Measurements from ENCODE around the gene RSPO3. TPM values are rescaled to one million over a fixed set of nuclear protein-coding genes. Genes with fewer than 3 reads are reported as not detected.

RSPO3 gene
- polyA plus RNA-seq, 2 of the 4 experiments (the other 2 are of a cell fraction) = 32.4 to 128 TPM

DNA sequence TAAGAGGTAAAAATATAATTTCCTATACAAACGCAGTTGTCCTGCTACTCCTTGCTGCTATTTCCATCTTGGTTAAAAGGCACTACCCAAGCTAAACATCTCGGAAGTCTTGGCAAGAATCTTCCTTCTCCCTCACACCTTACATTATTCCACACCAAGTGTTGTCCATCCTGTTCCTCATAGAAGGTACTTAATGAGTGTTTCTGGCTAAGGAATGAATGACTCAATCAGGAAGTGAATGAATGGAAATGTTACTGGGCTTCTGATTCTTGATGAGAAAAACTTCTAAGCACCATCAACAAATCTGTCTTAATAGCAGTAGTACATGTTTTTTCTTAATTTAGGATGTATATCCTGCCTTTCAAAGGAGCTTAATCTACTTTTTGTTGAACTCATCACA, 40.6 kb upstream of the RSPO3 start:
- Histone ChIP-seq H3K9me3 (no peaks in the 10 kb centered on the region), H3K4me3 (no peak overlapping the region), H3K27ac (no peak overlapping the region), H3K4me2 (no peak overlapping the region), H3K4me1 (peaks cover 6% of the 10 kb centered on the region; the same call in 1 of the 3 replicates)
- POLR2A ChIA-PET = no interaction called here
- ATAC-seq (no peak), DNase-seq (ENCODE audit: low read depth in 1 of 2, low spot score in 1 of 2) (no peak), FAIRE-seq (no peak)
- CTCF ChIA-PET = no interaction called here
- WGBS (ENCODE audit: missing lambda C conversion rate) = 90% methylated on average over 2 of the region's 2 CpGs
- no peak for TF ChIP-seq PHF8 (IDR thresholded peaks at IDR 0.05; ENCODE audit: borderline replicate concordance, low read depth)
- TF ChIP-seq CHD2 (IDR thresholded peaks at IDR 0.05; ENCODE audit: low read length, partially characterized antibody) = no peak
- no peak for TF ChIP-seq ELK1 (IDR thresholded peaks at IDR 0.05; ENCODE audit: low read depth, low read length)
- no peak for TF ChIP-seq GATA3 (IDR thresholded peaks at IDR 0.05; ENCODE audit: borderline replicate concordance)
- TF ChIP-seq POLR2AphosphoS2 (conservative IDR thresholded peaks at IDR 0.05; ENCODE audit: low read length) = no peak
- no peak for TF ChIP-seq BCL3 (IDR thresholded peaks at IDR 0.05)
- TF ChIP-seq HOXB13 (CRISPR knock-in tag; IDR thresholded peaks at IDR 0.05; ENCODE audit: low read depth) = no peak
- TF ChIP-seq NPAS2 (CRISPR knock-in tag; IDR thresholded peaks at IDR 0.05; ENCODE audit: borderline replicate concordance) = no peak
- TF ChIP-seq RARB (CRISPR knock-in tag; IDR thresholded peaks at IDR 0.05) = no peak
- no peak for TF ChIP-seq MAZ (IDR thresholded peaks at IDR 0.05; ENCODE audit: borderline replicate concordance, low read depth, low read length)
- no peak for TF ChIP-seq ZFP36 (IDR thresholded peaks at IDR 0.05; ENCODE audit: borderline replicate concordance, partially characterized antibody)
- TF ChIP-seq, protein P1, sequence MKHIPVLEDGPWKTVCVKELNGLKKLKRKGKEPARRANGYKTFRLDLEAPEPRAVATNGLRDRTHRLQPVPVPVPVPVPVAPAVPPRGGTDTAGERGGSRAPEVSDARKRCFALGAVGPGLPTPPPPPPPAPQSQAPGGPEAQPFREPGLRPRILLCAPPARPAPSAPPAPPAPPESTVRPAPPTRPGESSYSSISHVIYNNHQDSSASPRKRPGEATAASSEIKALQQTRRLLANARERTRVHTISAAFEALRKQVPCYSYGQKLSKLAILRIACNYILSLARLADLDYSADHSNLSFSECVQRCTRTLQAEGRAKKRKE (CRISPR knock-in tag; IDR thresholded peaks at IDR 0.05; ENCODE audit: low read depth) = no peak
- no peak for TF ChIP-seq NFE2L2 (conservative IDR thresholded peaks at IDR 0.05; ENCODE audit: low read length)
- no peak for TF ChIP-seq ZC3H11A (IDR thresholded peaks at IDR 0.05)
- TF ChIP-seq SMC3 (IDR thresholded peaks at IDR 0.05) = no peak
- no peak for TF ChIP-seq TP53 (CRISPR knock-in tag; IDR thresholded peaks at IDR 0.05)

DNA sequence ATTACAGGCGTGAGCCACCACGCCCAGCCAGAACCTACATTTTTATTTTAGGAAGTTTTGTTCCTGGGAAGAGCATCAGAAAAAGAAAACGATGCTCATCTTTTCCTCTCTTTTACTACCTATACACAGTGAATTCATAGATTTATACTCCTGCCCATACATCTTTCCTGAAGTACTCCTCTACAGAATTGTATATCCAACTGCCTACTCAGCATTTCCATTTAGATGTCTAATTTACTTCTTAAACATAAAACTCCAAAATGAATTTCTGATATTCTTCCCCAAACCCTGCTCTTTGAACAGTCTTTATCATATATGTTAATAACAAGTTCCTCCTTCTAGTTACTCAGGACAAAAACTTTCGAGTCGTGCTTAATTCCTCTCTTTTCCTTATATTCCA, 39.8 kb upstream of the RSPO3 start:
- ATAC-seq = no peak
- DNase-seq (ENCODE audit: low read depth in 1 of 2, low spot score in 1 of 2) = no peak
- CTCF ChIA-PET = no interaction called here
- 94% methylated on average over 5 of the region's 5 CpGs for WGBS (ENCODE audit: missing lambda C conversion rate)
- TF ChIP-seq GATA3 (IDR thresholded peaks at IDR 0.05; ENCODE audit: borderline replicate concordance) = no peak
- TF ChIP-seq MAFK (IDR thresholded peaks at IDR 0.05; ENCODE audit: partially characterized antibody) = peak; percentile 50
- Histone ChIP-seq H3K4me2 (no peak overlapping the region), H3K4me3 (no peak overlapping the region), H3K4me1 (peaks cover under 1% of the 10 kb centered on the region; the same call in 1 of the 3 replicates), H3K9me3 (no peaks in the 10 kb centered on the region), H3K27ac (no peak overlapping the region)
- no peak for FAIRE-seq
- POLR2A ChIA-PET = no interaction called here

DNA sequence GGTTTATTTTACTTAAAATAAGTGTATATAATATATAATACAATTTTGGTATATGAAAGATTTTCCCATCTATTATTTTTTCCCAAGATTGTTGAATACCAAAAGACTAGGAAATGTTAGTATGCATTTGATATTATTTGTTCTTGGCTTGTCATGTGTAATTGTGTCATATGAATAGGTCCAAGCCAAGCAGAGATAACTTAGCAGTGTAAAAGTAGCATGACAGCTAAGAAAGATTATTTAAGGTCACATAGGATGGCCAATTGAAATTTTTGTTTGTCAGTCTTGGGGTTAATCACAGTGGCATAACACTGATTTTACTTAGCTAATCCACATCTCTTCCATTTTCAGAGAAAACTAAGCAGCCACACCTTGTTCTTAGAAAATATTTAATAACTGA, 38.8 kb upstream of the RSPO3 start:
- Histone ChIP-seq H3K9me3 (no peaks in the 10 kb centered on the region), H3K4me2 (no peak overlapping the region), H3K27ac (no peak overlapping the region), H3K4me1 (no peaks in the 10 kb centered on the region), H3K4me3 (no peak overlapping the region)
- no peak for ATAC-seq
- no peak for DNase-seq (ENCODE audit: low read depth in 1 of 2, low spot score in 1 of 2)
- no peak for FAIRE-seq
- POLR2A ChIA-PET = no interaction called here
- CTCF ChIA-PET = no interaction called here
- TF ChIP-seq PHF8 (IDR thresholded peaks at IDR 0.05; ENCODE audit: borderline replicate concordance, low read depth) (no peak), HOXA7 (CRISPR knock-in tag; IDR thresholded peaks at IDR 0.05) (no peak), RARB (CRISPR knock-in tag; IDR thresholded peaks at IDR 0.05) (no peak), HEYL (CRISPR knock-in tag; IDR thresholded peaks at IDR 0.05) (no peak), MYC (IDR thresholded peaks at IDR 0.05; ENCODE audit: borderline replicate concordance, low read length) (no peak), KDM5A (IDR thresholded peaks at IDR 0.05) (no peak), RFX5 (IDR thresholded peaks at IDR 0.05) (no peak), PBX3 (IDR thresholded peaks at IDR 0.05) (no peak), MAZ (IDR thresholded peaks at IDR 0.05; ENCODE audit: borderline replicate concordance, low read depth, low read length) (no peak), CEBPB (IDR thresholded peaks at IDR 0.05) (no peak), CHD4 (IDR thresholded peaks at IDR 0.05; ENCODE audit: borderline replicate concordance) (no peak), CBX2 (IDR thresholded peaks at IDR 0.05; ENCODE audit: borderline replicate concordance, low read depth) (no peak), HDAC2 (IDR thresholded peaks at IDR 0.05) (no peak), FOSB (CRISPR knock-in tag; IDR thresholded peaks at IDR 0.05) (no peak)
- TF ChIP-seq, protein P2, sequence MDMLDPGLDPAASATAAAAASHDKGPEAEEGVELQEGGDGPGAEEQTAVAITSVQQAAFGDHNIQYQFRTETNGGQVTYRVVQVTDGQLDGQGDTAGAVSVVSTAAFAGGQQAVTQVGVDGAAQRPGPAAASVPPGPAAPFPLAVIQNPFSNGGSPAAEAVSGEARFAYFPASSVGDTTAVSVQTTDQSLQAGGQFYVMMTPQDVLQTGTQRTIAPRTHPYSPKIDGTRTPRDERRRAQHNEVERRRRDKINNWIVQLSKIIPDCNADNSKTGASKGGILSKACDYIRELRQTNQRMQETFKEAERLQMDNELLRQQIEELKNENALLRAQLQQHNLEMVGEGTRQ (IDR thresholded peaks at IDR 0.05) = no peak
- TF ChIP-seq, protein P1 (CRISPR knock-in tag; IDR thresholded peaks at IDR 0.05; ENCODE audit: low read depth) = no peak
